ENCODE results near the gene KRTAP10-2. TPM values are rescaled to one million over a fixed set of nuclear protein-coding genes. Genes with fewer than 3 reads are reported as not detected.

Gene KRTAP10-2
- total RNA-seq, 2 experiments from 2014 or later, result not detected

GRCh38 chr21:44529503-44530125 is 21.7 kb downstream of the KRTAP10-2 start:
- no peaks in the 10 kb centered on the region for H3K4me1 Mint-ChIP-seq
- no peaks in the 10 kb centered on the region for H3K27me3 Mint-ChIP-seq
- no peak overlapping the region for H3K27ac Mint-ChIP-seq
- H3K9me3 Mint-ChIP-seq, result no peaks in the 10 kb centered on the region
- DNase-seq, result no peak
- H3K36me3 Mint-ChIP-seq, result no peaks in the 10 kb centered on the region
- no peak overlapping the region for H3K4me3 Mint-ChIP-seq

- no peak overlapping the region for H3K4me3 Mint-ChIP-seq
- no peaks in the 10 kb centered on the region for H3K36me3 Mint-ChIP-seq
- H3K27me3 Mint-ChIP-seq, result no peaks in the 10 kb centered on the region
- no peak overlapping the region for H3K27ac Mint-ChIP-seq
- no peaks in the 10 kb centered on the region for H3K4me1 Mint-ChIP-seq
- H3K9me3 Mint-ChIP-seq, result no peaks in the 10 kb centered on the region
- no peak for DNase-seq
These were observed 22.3 kb downstream of the KRTAP10-2 start for GRCh38 chr21:44529011-44529421.

GRCh38 chr21:44528634-44528995 is 22.7 kb downstream of the KRTAP10-2 start:
- no peak overlapping the region for H3K4me3 Mint-ChIP-seq
- no peaks in the 10 kb centered on the region for H3K4me1 Mint-ChIP-seq
- H3K9me3 Mint-ChIP-seq, result no peaks in the 10 kb centered on the region
- no peaks in the 10 kb centered on the region for H3K36me3 Mint-ChIP-seq
- no peak overlapping the region for H3K27ac Mint-ChIP-seq
- no peaks in the 10 kb centered on the region for H3K27me3 Mint-ChIP-seq
- no peak for DNase-seq

GRCh38 chr21:44527983-44528633 is 23.2 kb downstream of the KRTAP10-2 start:
- H3K27ac Mint-ChIP-seq, result no peak overlapping the region
- no peak for DNase-seq

GRCh38 chr21:44527156-44527982 is 23.9 kb downstream of the KRTAP10-2 start:
- no peak overlapping the region for H3K4me3 Mint-ChIP-seq

More at GRCh38 chr21:44527983-44528633, 23.2 kb downstream of the KRTAP10-2 start:
- no peak overlapping the region for H3K4me3 Mint-ChIP-seq
- H3K36me3 Mint-ChIP-seq, result no peaks in the 10 kb centered on the region
- H3K4me1 Mint-ChIP-seq, result no peaks in the 10 kb centered on the region
- no peaks in the 10 kb centered on the region for H3K27me3 Mint-ChIP-seq
- H3K9me3 Mint-ChIP-seq, result no peaks in the 10 kb centered on the region

GRCh38 chr21:44526096-44526997 is 25.0 kb downstream of the KRTAP10-2 start:
- Mint-ChIP-seq H3K4me1 (no peaks in the 10 kb centered on the region), H3K27ac (no peak overlapping the region), H3K9me3 (no peaks in the 10 kb centered on the region), H3K4me3 (no peak overlapping the region), H3K27me3 (no peaks in the 10 kb centered on the region), H3K36me3 (no peaks in the 10 kb centered on the region)
- no peak for DNase-seq

More at GRCh38 chr21:44527156-44527982, 23.9 kb downstream of the KRTAP10-2 start:
- no peak overlapping the region for H3K27ac Mint-ChIP-seq
- no peaks in the 10 kb centered on the region for H3K4me1 Mint-ChIP-seq
- H3K27me3 Mint-ChIP-seq, result no peaks in the 10 kb centered on the region
- no peak for DNase-seq
- H3K36me3 Mint-ChIP-seq, result no peaks in the 10 kb centered on the region
- no peaks in the 10 kb centered on the region for H3K9me3 Mint-ChIP-seq

GRCh38 chr21:44525391-44526095 is 25.8 kb downstream of the KRTAP10-2 start:
- H3K9me3 Mint-ChIP-seq, result no peaks in the 10 kb centered on the region
- H3K27me3 Mint-ChIP-seq, result no peaks in the 10 kb centered on the region
- H3K4me3 Mint-ChIP-seq, result no peak overlapping the region
- H3K4me1 Mint-ChIP-seq, result no peaks in the 10 kb centered on the region
- H3K36me3 Mint-ChIP-seq, result no peaks in the 10 kb centered on the region
- no peak for DNase-seq
- no peak overlapping the region for H3K27ac Mint-ChIP-seq

GRCh38 chr21:44524414-44525371 is 26.6 kb downstream of the KRTAP10-2 start:
- Mint-ChIP-seq H3K4me3 (no peak overlapping the region), H3K27ac (no peak overlapping the region), H3K27me3 (no peaks in the 10 kb centered on the region), H3K4me1 (no peaks in the 10 kb centered on the region), H3K9me3 (no peaks in the 10 kb centered on the region), H3K36me3 (no peaks in the 10 kb centered on the region)
- no peak for DNase-seq

- H3K27me3 Mint-ChIP-seq, result no peaks in the 10 kb centered on the region
- no peaks in the 10 kb centered on the region for H3K36me3 Mint-ChIP-seq
- H3K4me3 Mint-ChIP-seq, result no peak overlapping the region
- H3K27ac Mint-ChIP-seq, result no peak overlapping the region
- H3K9me3 Mint-ChIP-seq, result no peaks in the 10 kb centered on the region
- DNase-seq, result no peak
- H3K4me1 Mint-ChIP-seq, result no peaks in the 10 kb centered on the region
These were observed 27.5 kb downstream of the KRTAP10-2 start for GRCh38 chr21:44523567-44524413.

GRCh38 chr21:44522753-44523204 is 28.5 kb downstream of the KRTAP10-2 start:
- H3K27ac Mint-ChIP-seq, result no peak overlapping the region
- no peaks in the 10 kb centered on the region for H3K27me3 Mint-ChIP-seq
- H3K36me3 Mint-ChIP-seq, result no peaks in the 10 kb centered on the region
- no peak overlapping the region for H3K4me3 Mint-ChIP-seq
- DNase-seq, result no peak
- no peaks in the 10 kb centered on the region for H3K9me3 Mint-ChIP-seq
- no peaks in the 10 kb centered on the region for H3K4me1 Mint-ChIP-seq

GRCh38 chr21:44521928-44522752 is 29.2 kb downstream of the KRTAP10-2 start:
- no peak for DNase-seq
- no peaks in the 10 kb centered on the region for H3K36me3 Mint-ChIP-seq
- H3K4me1 Mint-ChIP-seq, result no peaks in the 10 kb centered on the region
- no peak overlapping the region for H3K4me3 Mint-ChIP-seq
- no peaks in the 10 kb centered on the region for H3K27me3 Mint-ChIP-seq
- H3K9me3 Mint-ChIP-seq, result no peaks in the 10 kb centered on the region
- H3K27ac Mint-ChIP-seq, result no peak overlapping the region

GRCh38 chr21:44521301-44521927 is 29.9 kb downstream of the KRTAP10-2 start:
- Mint-ChIP-seq H3K4me1 (no peaks in the 10 kb centered on the region), H3K4me3 (no peak overlapping the region), H3K27ac (no peak overlapping the region), H3K9me3 (no peaks in the 10 kb centered on the region), H3K36me3 (no peaks in the 10 kb centered on the region), H3K27me3 (no peaks in the 10 kb centered on the region)
- DNase-seq, result no peak

Measured in activated naive CD8-positive, alpha-beta T cell treated with anti-CD3 and anti-CD28 coated beads for 36 hours (primary cell).